GM23338 (cell line): ENCODE results near the gene KCNMA1. TPM values are rescaled to one million over a fixed set of nuclear protein-coding genes. Genes with fewer than 3 reads are reported as not detected.
"Not testable (repeated sequence)": the region's sequence is repeated elsewhere in the genome, so short reads cannot be mapped to it uniquely, and the experiment has no call there.

Source experiments
- ATAC-seq: fragments of 200-7000 bp; cut with Tn5 transposase; 3 replicates; pipeline ENCODE4 v1.9.1; 2020
- DNase-seq: peaks from one replicate; pipeline ENCODE4 v3.0.0-alpha.2; 2015; ENCODE audit warnings: low spot score
- H2AFZ ChIP-seq: fragments of 200-600 bp; sonication (generic); 2 replicates; pipeline ENCODE4 v1.8.0; 2016; ENCODE audit warnings: antibody characterized with exemption, mild to moderate bottlenecking, moderate library complexity
- H3F3A ChIP-seq: fragments of 200-600 bp; sonication (generic); replicated peaks from 2 replicates; pipeline ENCODE4 v1.8.0; 2017; ENCODE audit warnings: antibody characterized with exemption, mixed run types, low read depth
- H3K27ac ChIP-seq: fragments of 200-600 bp; sonication (generic); 2 replicates; pipeline ENCODE4 v1.6.1; 2016; ENCODE audit warnings: low read depth
- H3K27me3 ChIP-seq: fragments of 200-600 bp; sonication (generic); 2 replicates; pipeline ENCODE4 v1.8.0; 2016; ENCODE audit warnings: mild to moderate bottlenecking, mixed run types, moderate library complexity; ENCODE audit not compliant: insufficient read depth
- H3K36me3 ChIP-seq: fragments of 200-600 bp; sonication (generic); 2 replicates; pipeline ENCODE4 v1.8.0; 2016; ENCODE audit warnings: mild to moderate bottlenecking; ENCODE audit not compliant: insufficient read depth
- H3K4me1 ChIP-seq: fragments of 200-600 bp; sonication (generic); 2 replicates; pipeline ENCODE4 v1.8.0; 2016; ENCODE audit warnings: mild to moderate bottlenecking, moderate library complexity; ENCODE audit not compliant: insufficient read depth
- H3K4me2 ChIP-seq: fragments of 200-600 bp; sonication (generic); 2 replicates; pipeline ENCODE4 v1.7.1; 2017; ENCODE audit warnings: mixed run types
- H3K4me3 ChIP-seq: fragments of 200-600 bp; sonication (generic); 2 replicates; pipeline ENCODE4 v1.6.1; 2016; ENCODE audit warnings: mixed run types
- H3K79me2 ChIP-seq: fragments of 200-600 bp; sonication (generic); replicated peaks from 2 replicates; pipeline ENCODE4 v1.8.0; 2017; ENCODE audit warnings: mild to moderate bottlenecking; ENCODE audit not compliant: insufficient read depth
- H3K9me2 ChIP-seq: fragments of 200-600 bp; sonication (generic); 2 replicates; pipeline ENCODE4 v1.8.0; 2017; ENCODE audit not compliant: insufficient read depth
- H4K20me1 ChIP-seq: fragments of 200-600 bp; sonication (generic); replicated peaks from 2 replicates; pipeline ENCODE4 v1.8.0; 2017; ENCODE audit warnings: mild to moderate bottlenecking; ENCODE audit not compliant: insufficient read depth
- H3K27ac Mint-ChIP-seq: 2 replicates; pipeline ENCODE4 v1.8.0; 2020; ENCODE audit warnings: inconsistent platforms, mild to moderate bottlenecking, moderate library complexity, mixed read lengths
- H3K27me3 Mint-ChIP-seq: 3 replicates; pipeline ENCODE4 v1.8.0; 2022; ENCODE audit warnings: low read depth, mild to moderate bottlenecking, moderate library complexity, mixed read lengths, inconsistent platforms; ENCODE audit not compliant: insufficient read depth, poor library complexity
- H3K36me3 Mint-ChIP-seq: 3 replicates; pipeline ENCODE4 v1.8.0; 2021; ENCODE audit warnings: low read depth, mild to moderate bottlenecking, inconsistent platforms, moderate library complexity, mixed read lengths
- H3K4me1 Mint-ChIP-seq: 3 replicates; pipeline ENCODE4 v1.8.0; 2020; ENCODE audit warnings: mild to moderate bottlenecking, inconsistent platforms, mixed read lengths
- H3K4me3 Mint-ChIP-seq: 3 replicates; pipeline ENCODE4 v1.8.0; 2021; ENCODE audit warnings: moderate library complexity, mild to moderate bottlenecking, inconsistent platforms, mixed read lengths
- H3K9me3 Mint-ChIP-seq: 3 replicates; pipeline ENCODE4 v1.8.0; 2020; ENCODE audit warnings: moderate library complexity, mild to moderate bottlenecking, inconsistent platforms, mixed read lengths
- CREB1 ChIP-seq: fragments of 250-450 bp; sonication (Bioruptor Pico); IDR thresholded peaks from 2 replicates; pipeline ENCODE4 v1.5.0; 2020; ENCODE audit warnings: low read depth, mild to moderate bottlenecking, moderate library complexity
- ETS1 ChIP-seq: IDR thresholded peaks from 2 replicates; pipeline ENCODE4 v1.6.1; 2016; ENCODE audit warnings: antibody characterized with exemption
- EZH2 ChIP-seq: fragments of 200-600 bp; sonication (generic); IDR thresholded peaks from one replicate; pipeline ENCODE4 v1.8.0; 2017; ENCODE audit warnings: antibody characterized with exemption, mild to moderate bottlenecking, low read depth; ENCODE audit not compliant: unreplicated experiment
- EZH2phosphoT487 ChIP-seq: fragments of 200-600 bp; sonication (generic); IDR thresholded peaks from one replicate; pipeline ENCODE4 v1.8.1; 2018; ENCODE audit warnings: antibody characterized with exemption; ENCODE audit not compliant: unreplicated experiment
- JUNB ChIP-seq: IDR thresholded peaks from one replicate; pipeline ENCODE4 v1.6.1; 2016; ENCODE audit warnings: antibody characterized with exemption; ENCODE audit not compliant: unreplicated experiment
- NANOG ChIP-seq: IDR thresholded peaks from 2 replicates; pipeline ENCODE4 v1.6.1; 2016; ENCODE audit warnings: antibody characterized with exemption, borderline replicate concordance
- POLR2AphosphoS5 ChIP-seq: IDR thresholded peaks from 2 replicates; pipeline ENCODE4 v1.6.1; 2016; ENCODE audit warnings: antibody characterized with exemption, low read depth
- STAT1 ChIP-seq: IDR thresholded peaks from one replicate; pipeline ENCODE4 v1.6.1; 2016; ENCODE audit warnings: antibody characterized with exemption; ENCODE audit not compliant: unreplicated experiment
- ZNF114 ChIP-seq: fragments of 250-450 bp; sonication (Bioruptor Pico); IDR thresholded peaks from 2 replicates; pipeline ENCODE4 v1.5.0; 2020; ENCODE audit warnings: mild to moderate bottlenecking, moderate library complexity
- ZNF331 ChIP-seq: fragments of 250-450 bp; sonication (Bioruptor Pico); IDR thresholded peaks from 2 replicates; pipeline ENCODE4 v1.5.0; 2020; ENCODE audit warnings: low read depth, mild to moderate bottlenecking, moderate library complexity
- ZNF462 ChIP-seq: fragments of 250-450 bp; sonication (Bioruptor Pico); IDR thresholded peaks from 2 replicates; pipeline ENCODE4 v1.5.0; 2020; ENCODE audit warnings: mild to moderate bottlenecking, moderate library complexity
- polyA plus RNA-seq: library from polyadenylated mRNA; unstranded; fragments of >200 nt; fragmentation: Nextera tagmentation; extraction: Ambion mirVana; gene quantifications from 2 replicates; pipeline ENCODE4 v1.2.1, GENCODE V29; 2016
- total RNA-seq: library from RNA; depleted of rRNA; stranded (reverse); fragments of >200 nt; shearing (Covaris generic); gene quantifications from 2 replicates; pipeline ENCODE4 v1.2.3, GENCODE V29; 2014

KCNMA1 gene
- total and polyA plus RNA-seq, 2 experiments from 2014 or later = 8.2 to 9.0 TPM

GRCh38 chr10:77589703-77590102 is 47.9 kb downstream of the KCNMA1 start:
- H3K4me2 ChIP-seq, H3K9me2 ChIP-seq, ATAC-seq, H3K79me2 ChIP-seq, H4K20me1 ChIP-seq, H3K4me3 ChIP-seq, H3F3A ChIP-seq, H3K27me3 Mint-ChIP-seq, H3K27me3 ChIP-seq, H3K9me3 Mint-ChIP-seq, H3K4me3 Mint-ChIP-seq, H2AFZ ChIP-seq, H3K27ac Mint-ChIP-seq, H3K27ac ChIP-seq, H3K4me1 ChIP-seq, DNase-seq, H3K36me3 ChIP-seq, H3K36me3 Mint-ChIP-seq: not testable (repeated sequence)
- peaks cover 15% of the 10 kb centered on the region for H3K4me1 Mint-ChIP-seq

- no peak overlapping the region for H3K4me3 ChIP-seq
- H3K36me3 ChIP-seq = no peaks in the 10 kb centered on the region
- no peaks in the 10 kb centered on the region for H3F3A ChIP-seq
- no peaks in the 10 kb centered on the region for H3K9me2 ChIP-seq
- H3K4me1 Mint-ChIP-seq = peaks cover 16% of the 10 kb centered on the region
- H3K36me3 Mint-ChIP-seq = peaks cover 2% of the 10 kb centered on the region; the same call in 1 of the 3 replicates
- H2AFZ ChIP-seq = no peak overlapping the region
- DNase-seq = no peak
- TF ChIP-seq POLR2AphosphoS5 (no peak), STAT1 (no peak), EZH2 (no peak), ZNF114 (CRISPR knock-in tag) (no peak), ZNF331 (CRISPR knock-in tag) (no peak), JUNB (no peak), EZH2phosphoT487 (no peak), NANOG (no peak), ZNF462 (no peak), ETS1 (no peak), CREB1 (no peak)
- H4K20me1 ChIP-seq = no peaks in the 10 kb centered on the region
- no peak overlapping the region for H3K4me2 ChIP-seq
- H3K27ac ChIP-seq = no peak overlapping the region
- H3K27me3 Mint-ChIP-seq = peaks cover 4% of the 10 kb centered on the region
- H3K9me3 Mint-ChIP-seq = no peaks in the 10 kb centered on the region
- no peak overlapping the region for H3K4me3 Mint-ChIP-seq
- H3K79me2 ChIP-seq = no peaks in the 10 kb centered on the region; the same call in 1 of the 2 replicates
- H3K27me3 ChIP-seq = no peaks in the 10 kb centered on the region
- no peak for ATAC-seq
- peaks cover 7% of the 10 kb centered on the region; the same call in 1 of the 2 replicates for H3K4me1 ChIP-seq
- H3K27ac Mint-ChIP-seq = no peak overlapping the region
Measured at GRCh38 chr10:77588886-77589285, 48.7 kb downstream of the KCNMA1 start.
